Breast epithelium (tissue), 4 donors: ENCODE results near the gene FAM193A. TPM values are rescaled to one million over a fixed set of nuclear protein-coding genes. Genes with fewer than 3 reads are reported as not detected.

Experiments
- DNase-seq, 2 donors: peaks; one replicate each; pipeline ENCODE4 v3.0.0-alpha.2; 2019; ENCODE audit warnings: low spot score in 2 of 2
- H3K27ac ChIP-seq, 2 donors: fragments of 200-600 bp; sonication (generic) in 1 of 2; one replicate each; pipeline ENCODE4 v1.5.1; 2016 to 2019; ENCODE audit warnings: mild to moderate bottlenecking in 1 of 2
- H3K27me3 ChIP-seq, 2 donors: fragments of 200-600 bp; sonication (generic) in 1 of 2; one replicate each; pipeline versions ENCODE4 v1.5.1 to v1.6.0; 2017 to 2019; ENCODE audit warnings: control low read depth in 1 of 2, mild to moderate bottlenecking in 1 of 2
- H3K36me3 ChIP-seq: fragments of 200-600 bp; one replicate; pipeline ENCODE4 v1.5.1; 2019
- H3K4me1 ChIP-seq, 2 donors: fragments of 200-600 bp; sonication (generic); one replicate each; pipeline ENCODE4 v1.5.1; 2016 to 2019; ENCODE audit warnings: control low read depth in 1 of 2
- H3K4me3 ChIP-seq, 3 donors: fragments of 200-600 bp; sonication (generic); 1 replicate in 2 of 3; 2 replicates in 1 of 3; pipeline ENCODE4 v1.5.1; 2016 to 2019; ENCODE audit warnings: mild to moderate bottlenecking in 3 of 3, moderate library complexity in 2 of 3
- H3K9me3 ChIP-seq, 2 donors: fragments of 200-600 bp; sonication (generic) in 1 of 2; one replicate each; pipeline ENCODE4 v1.5.1; 2016 to 2019; ENCODE audit warnings: control low read depth in 1 of 2
- CTCF ChIP-seq, 3 donors: fragments of 450-650 bp; IDR thresholded peaks; one replicate each; pipeline ENCODE4 v1.5.1; 2016 to 2017; ENCODE audit warnings: antibody characterized with exemption in 3 of 3, mild to moderate bottlenecking in 3 of 3, moderate library complexity in 3 of 3
- POLR2A ChIP-seq: fragments of 450-650 bp; IDR thresholded peaks from one replicate; pipeline ENCODE4 v1.6.1; 2016; ENCODE audit warnings: antibody characterized with exemption, mild to moderate bottlenecking, moderate library complexity
- POLR2AphosphoS5 ChIP-seq, 3 donors: sonication (generic); formaldehyde crosslinking; IDR thresholded peaks; one replicate each; pipeline ENCODE4 v1.6.1; 2017; ENCODE audit warnings: antibody characterized with exemption in 3 of 3
- intact Hi-C: fragments of 100-400 bp; cut with DNase I; formaldehyde crosslinking; loops from one replicate; pipeline ENCODE4 v1.15.1; 2023; ENCODE audit warnings: low total_unique reads
- total RNA-seq, 3 donors: library from RNA; depleted of rRNA; stranded (reverse); fragments of >200 nt; gene quantifications; one replicate each; pipeline ENCODE4 v1.1.0, GENCODE V29; 2016

FAM193A gene
- total RNA-seq, 3 donors from 2014 or later, result 24.5 to 26.5 (median 24.7) TPM

GRCh38 chr4:2643555-2643954 lies 107.1 kb downstream of the FAM193A start:
- no peaks in the 10 kb centered on the region for H3K9me3 ChIP-seq
- H3K27me3 ChIP-seq, result no peaks in the 10 kb centered on the region
- intact Hi-C loops, result no loop called here
- DNase-seq, result no peak
- peaks cover 3% of the 10 kb centered on the region for H3K36me3 ChIP-seq
- TF ChIP-seq POLR2AphosphoS5 (IDR thresholded peaks at IDR 0.05) (no peak), POLR2A (no peak), CTCF (IDR thresholded peaks at IDR 0.05) (no peak)
- H3K27ac ChIP-seq, result no peak overlapping the region
- H3K4me1 ChIP-seq, result no peaks in the 10 kb centered on the region
- H3K4me3 ChIP-seq, result no peak overlapping the region

GRCh38 chr4:2646396-2647149 lies 110.1 kb downstream of the FAM193A start:
- DNase-seq, result peak in 1 of 2 donors; percentile 30
- TF ChIP-seq CTCF (IDR thresholded peaks at IDR 0.05), result no peak
- no peak for TF ChIP-seq POLR2A
- TF ChIP-seq POLR2AphosphoS5 (IDR thresholded peaks at IDR 0.05), result no peak
- intact Hi-C loops, result no loop called here
- peaks cover 8% of the 10 kb centered on the region for H3K36me3 ChIP-seq
- H3K4me1 ChIP-seq, result no peaks in the 10 kb centered on the region
- H3K27ac ChIP-seq, result no peak overlapping the region
- no peaks in the 10 kb centered on the region for H3K9me3 ChIP-seq
- H3K27me3 ChIP-seq, result no peaks in the 10 kb centered on the region
- H3K4me3 ChIP-seq, result no peak overlapping the region

- no peaks in the 10 kb centered on the region for H3K27me3 ChIP-seq
- no peaks in the 10 kb centered on the region for H3K4me1 ChIP-seq
- no peak for DNase-seq
- H3K36me3 ChIP-seq, result peaks cover 8% of the 10 kb centered on the region
- H3K9me3 ChIP-seq, result no peaks in the 10 kb centered on the region
- no peak overlapping the region for H3K27ac ChIP-seq
- intact Hi-C loops, result no loop called here
- H3K4me3 ChIP-seq, result no peak overlapping the region
- no peak for TF ChIP-seq POLR2AphosphoS5 (IDR thresholded peaks at IDR 0.05)
- no peak for TF ChIP-seq CTCF (IDR thresholded peaks at IDR 0.05)
- no peak for TF ChIP-seq POLR2A
These were observed 111.1 kb downstream of the FAM193A start for GRCh38 chr4:2647403-2648158.

- no peaks in the 10 kb centered on the region for H3K9me3 ChIP-seq
- no peak for TF ChIP-seq POLR2A
- TF ChIP-seq POLR2AphosphoS5 (IDR thresholded peaks at IDR 0.05), result no peak
- no peak overlapping the region for H3K27ac ChIP-seq
- no peak overlapping the region for H3K4me3 ChIP-seq
- H3K36me3 ChIP-seq, result peaks cover 8% of the 10 kb centered on the region
- H3K27me3 ChIP-seq, result no peaks in the 10 kb centered on the region
- no peaks in the 10 kb centered on the region for H3K4me1 ChIP-seq
- intact Hi-C loops, result no loop called here
- no peak for DNase-seq
These were observed 111.8 kb downstream of the FAM193A start for GRCh38 chr4:2648159-2648814.

GRCh38 chr4:2649604-2650114 lies 113.2 kb downstream of the FAM193A start:
- Histone ChIP-seq H3K36me3 (peaks cover 8% of the 10 kb centered on the region), H3K9me3 (no peaks in the 10 kb centered on the region), H3K4me1 (no peaks in the 10 kb centered on the region), H3K4me3 (no peak overlapping the region), H3K27me3 (no peaks in the 10 kb centered on the region), H3K27ac (no peak overlapping the region)
- TF ChIP-seq CTCF (IDR thresholded peaks at IDR 0.05) (no peak), POLR2A (no peak)
- no peak for DNase-seq
- intact Hi-C loops, result no loop called here
